ENCODE data around the gene AGAP1. TPM values are rescaled to one million over a fixed set of nuclear protein-coding genes. Genes with fewer than 3 reads are reported as not detected.

The AGAP1 gene
- total RNA-seq, 2 experiments from 2014 or later: 2.4 to 4.5 TPM

DNA sequence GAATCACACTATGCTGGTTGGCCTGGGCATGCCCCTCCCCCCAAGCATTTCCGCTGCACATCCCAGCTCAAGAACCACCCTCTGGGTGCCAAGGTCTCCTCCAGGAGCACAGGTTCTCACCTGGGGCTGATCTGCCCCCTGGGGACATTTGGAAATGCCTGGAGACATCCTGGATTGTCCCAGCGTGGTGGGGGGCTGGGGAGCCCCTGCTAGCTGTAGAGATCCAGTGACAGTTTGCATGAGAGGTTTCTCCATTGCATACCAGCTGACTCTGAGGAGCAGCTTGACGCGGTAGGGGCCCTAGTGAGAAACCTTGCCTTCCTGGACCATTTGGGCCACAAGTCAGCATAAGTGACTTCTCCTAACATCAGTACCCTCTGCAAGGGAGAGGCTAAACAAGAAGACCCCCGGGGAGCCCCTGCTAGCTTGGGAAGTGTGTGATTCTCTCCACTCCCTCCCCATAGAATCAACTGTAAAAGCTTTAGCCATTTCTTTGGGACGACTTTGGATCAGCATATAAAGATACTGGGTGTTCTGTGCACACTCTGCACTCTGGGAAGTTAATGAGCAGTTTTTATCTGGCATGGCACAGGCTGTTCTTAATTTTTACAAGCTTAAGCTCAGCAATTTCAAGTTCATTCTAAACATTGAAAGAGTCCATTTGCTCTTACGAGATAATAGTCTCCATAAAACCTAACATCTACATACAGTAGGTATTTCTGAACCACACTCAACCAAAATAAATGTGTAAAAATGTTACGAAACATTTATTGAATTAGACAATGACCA, 580.2 kb downstream of the AGAP1 start:
- Mint-ChIP-seq H3K27ac (no peak overlapping the region), H3K4me1 (peaks cover 2% of the 10 kb centered on the region), H3K4me3 (no peak overlapping the region), H3K27me3 (no peaks in the 10 kb centered on the region), H3K9me3 (no peaks in the 10 kb centered on the region), H3K36me3 (no peaks in the 10 kb centered on the region)
- DNase-seq: no peak
- ATAC-seq (ENCODE audit: low read depth): no peak
- POLR2A ChIA-PET: no interaction called here

DNA sequence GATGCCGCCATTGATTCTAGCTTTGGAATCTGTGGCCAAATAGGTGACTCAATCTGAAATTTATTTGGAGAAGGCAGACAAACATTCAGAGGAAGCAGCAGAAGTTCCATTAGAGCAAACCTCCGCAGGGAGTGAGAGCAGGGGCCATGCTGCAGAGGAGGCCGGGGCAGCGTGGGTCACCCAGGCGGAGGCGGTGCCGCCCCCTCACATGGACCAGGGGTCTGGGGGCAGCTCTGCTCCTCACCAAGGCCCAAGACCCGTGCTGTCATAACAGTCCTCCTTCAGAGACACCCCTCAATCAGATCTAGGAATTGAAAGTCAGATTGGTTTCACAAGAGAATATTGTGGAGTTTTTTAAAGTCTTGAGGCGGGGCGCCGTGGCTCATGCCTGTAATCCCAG, 582.0 kb downstream of the AGAP1 start:
- no peak overlapping the region for H3K27ac Mint-ChIP-seq
- H3K27me3 Mint-ChIP-seq: no peaks in the 10 kb centered on the region
- no peaks in the 10 kb centered on the region for H3K4me1 Mint-ChIP-seq
- ATAC-seq (ENCODE audit: low read depth): no peak
- H3K9me3 Mint-ChIP-seq: no peaks in the 10 kb centered on the region
- no peaks in the 10 kb centered on the region for H3K36me3 Mint-ChIP-seq
- no peak overlapping the region for H3K4me3 Mint-ChIP-seq
- POLR2A ChIA-PET: no interaction called here
- DNase-seq: no peak

- no peak overlapping the region for H3K27ac Mint-ChIP-seq
- POLR2A ChIA-PET: no interaction called here
- H3K9me3 Mint-ChIP-seq: no peaks in the 10 kb centered on the region
- H3K27me3 Mint-ChIP-seq: no peaks in the 10 kb centered on the region
- no peaks in the 10 kb centered on the region for H3K4me1 Mint-ChIP-seq
- DNase-seq (no peak), ATAC-seq (ENCODE audit: low read depth) (no peak)
- no peak overlapping the region for H3K4me3 Mint-ChIP-seq
- no peaks in the 10 kb centered on the region for H3K36me3 Mint-ChIP-seq
Observed at GRCh38 chr2:236078297-236079255, 584.7 kb downstream of the AGAP1 start.

DNA sequence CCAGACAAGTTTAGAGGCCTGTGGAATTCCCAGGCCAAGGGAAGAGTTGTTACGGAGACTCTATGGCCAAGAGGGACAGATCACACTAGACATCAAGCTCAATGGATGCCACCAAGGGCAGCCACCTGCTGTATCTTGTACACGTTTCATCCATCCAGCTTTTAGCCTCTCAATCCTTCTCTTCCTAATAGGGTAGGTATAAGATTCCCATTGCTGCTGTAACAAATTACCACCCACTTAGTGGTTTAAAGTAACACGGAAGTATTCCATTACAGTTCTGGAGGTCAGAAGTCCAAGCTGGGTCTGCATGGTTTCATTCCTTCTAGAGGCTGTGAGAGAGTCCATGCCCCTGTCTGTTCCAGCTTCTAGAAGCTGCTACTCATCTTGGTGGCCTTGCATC, 586.6 kb downstream of the AGAP1 start:
- no peaks in the 10 kb centered on the region for H3K9me3 Mint-ChIP-seq
- DNase-seq (no peak), ATAC-seq (ENCODE audit: low read depth) (no peak)
- H3K4me1 Mint-ChIP-seq: no peaks in the 10 kb centered on the region
- POLR2A ChIA-PET: no interaction called here
- H3K36me3 Mint-ChIP-seq: no peaks in the 10 kb centered on the region
- H3K4me3 Mint-ChIP-seq: no peak overlapping the region
- H3K27me3 Mint-ChIP-seq: no peaks in the 10 kb centered on the region
- H3K27ac Mint-ChIP-seq: no peak overlapping the region

DNA sequence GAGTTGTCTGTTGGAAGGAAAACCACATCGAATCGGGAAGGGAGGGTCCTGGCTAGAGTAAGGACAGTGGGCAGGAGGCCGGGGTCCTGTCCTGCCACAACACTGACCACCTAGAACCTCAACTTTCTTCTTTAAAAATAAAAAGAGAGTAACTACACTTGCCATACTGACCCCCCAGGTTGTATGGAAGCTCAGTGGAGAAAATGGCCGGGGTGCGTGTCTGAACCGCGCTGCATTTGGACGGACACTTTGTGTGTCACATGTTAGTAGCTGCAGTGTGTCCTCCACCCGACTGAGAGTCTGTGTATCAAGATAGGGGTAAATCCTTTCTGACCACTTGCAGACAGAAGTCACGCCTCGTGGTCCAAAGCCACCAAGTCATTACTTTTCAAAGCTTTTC, 587.3 kb downstream of the AGAP1 start:
- Mint-ChIP-seq H3K4me3 (no peak overlapping the region), H3K9me3 (no peaks in the 10 kb centered on the region), H3K27ac (no peak overlapping the region), H3K27me3 (no peaks in the 10 kb centered on the region), H3K4me1 (no peaks in the 10 kb centered on the region), H3K36me3 (no peaks in the 10 kb centered on the region)
- no peak for DNase-seq
- no peak for ATAC-seq (ENCODE audit: low read depth)
- POLR2A ChIA-PET: no interaction called here

GRCh38 chr2:236082061-236082460, 588.2 kb downstream of the AGAP1 start:
- no peak for DNase-seq
- H3K9me3 Mint-ChIP-seq: no peaks in the 10 kb centered on the region
- H3K36me3 Mint-ChIP-seq: no peaks in the 10 kb centered on the region
- ATAC-seq (ENCODE audit: low read depth): no peak
- POLR2A ChIA-PET: no interaction called here
- H3K27me3 Mint-ChIP-seq: no peaks in the 10 kb centered on the region
- no peak overlapping the region for H3K4me3 Mint-ChIP-seq
- no peaks in the 10 kb centered on the region for H3K4me1 Mint-ChIP-seq
- H3K27ac Mint-ChIP-seq: no peak overlapping the region

GRCh38 chr2:236083934-236084333, 590.1 kb downstream of the AGAP1 start:
- Mint-ChIP-seq H3K4me1 (no peaks in the 10 kb centered on the region), H3K27me3 (no peaks in the 10 kb centered on the region), H3K4me3 (no peak overlapping the region), H3K9me3 (no peaks in the 10 kb centered on the region), H3K36me3 (no peaks in the 10 kb centered on the region), H3K27ac (no peak overlapping the region)
- DNase-seq: no peak
- no peak for ATAC-seq (ENCODE audit: low read depth)
- POLR2A ChIA-PET: no interaction called here

DNA sequence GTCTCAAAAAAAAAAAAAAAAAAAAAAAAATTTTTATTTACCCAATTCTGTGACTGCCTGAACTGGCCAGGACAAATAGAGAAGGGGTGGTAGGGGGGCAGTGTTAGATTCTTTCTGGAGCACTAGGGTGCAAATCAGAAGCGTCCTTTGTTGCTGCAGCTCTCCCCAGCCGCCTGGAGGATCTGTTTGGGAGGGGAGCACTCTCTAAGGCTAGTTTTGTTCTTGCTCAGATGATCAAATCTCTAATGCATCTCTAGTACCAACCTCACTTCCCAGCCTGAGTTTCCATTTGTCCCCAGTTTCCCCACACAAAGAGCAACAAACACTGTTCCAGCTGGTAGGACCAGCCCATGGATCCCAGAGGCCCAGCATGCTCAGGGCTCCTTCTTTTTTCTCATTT, 591.4 kb downstream of the AGAP1 start:
- Mint-ChIP-seq H3K36me3 (no peaks in the 10 kb centered on the region), H3K27ac (no peak overlapping the region), H3K9me3 (no peaks in the 10 kb centered on the region), H3K4me1 (no peaks in the 10 kb centered on the region), H3K27me3 (no peaks in the 10 kb centered on the region), H3K4me3 (no peak overlapping the region)
- no peak for ATAC-seq (ENCODE audit: low read depth)
- POLR2A ChIA-PET: no interaction called here
- no peak for DNase-seq

- no peak overlapping the region for H3K27ac Mint-ChIP-seq
- POLR2A ChIA-PET: no interaction called here
Observed at GRCh38 chr2:236085647-236086046, 591.8 kb downstream of the AGAP1 start.

GRCh38 chr2:236086403-236086970, 592.6 kb downstream of the AGAP1 start:
- H3K36me3 Mint-ChIP-seq: no peaks in the 10 kb centered on the region
- POLR2A ChIA-PET: no interaction called here
- H3K4me1 Mint-ChIP-seq: no peaks in the 10 kb centered on the region
- ATAC-seq (ENCODE audit: low read depth) (no peak), DNase-seq (no peak)
- H3K27me3 Mint-ChIP-seq: no peaks in the 10 kb centered on the region
- H3K9me3 Mint-ChIP-seq: no peaks in the 10 kb centered on the region
- no peak overlapping the region for H3K27ac Mint-ChIP-seq
- no peak overlapping the region for H3K4me3 Mint-ChIP-seq

More at GRCh38 chr2:236085647-236086046, 591.8 kb downstream of the AGAP1 start:
- Mint-ChIP-seq H3K4me3 (no peak overlapping the region), H3K36me3 (no peaks in the 10 kb centered on the region), H3K27me3 (no peaks in the 10 kb centered on the region), H3K9me3 (no peaks in the 10 kb centered on the region), H3K4me1 (no peaks in the 10 kb centered on the region)
- ATAC-seq (ENCODE audit: low read depth) (no peak), DNase-seq (no peak)

GRCh38 chr2:236086971-236087465, 593.2 kb downstream of the AGAP1 start:
- Mint-ChIP-seq H3K27ac (no peak overlapping the region), H3K4me1 (no peaks in the 10 kb centered on the region), H3K36me3 (no peaks in the 10 kb centered on the region), H3K27me3 (no peaks in the 10 kb centered on the region), H3K9me3 (no peaks in the 10 kb centered on the region), H3K4me3 (no peak overlapping the region)
- ATAC-seq (ENCODE audit: low read depth): no peak
- POLR2A ChIA-PET: no interaction called here
- no peak for DNase-seq

GRCh38 chr2:236088368-236089057, 594.7 kb downstream of the AGAP1 start:
- Mint-ChIP-seq H3K9me3 (no peaks in the 10 kb centered on the region), H3K4me1 (no peaks in the 10 kb centered on the region), H3K36me3 (no peaks in the 10 kb centered on the region), H3K27ac (no peak overlapping the region), H3K27me3 (peaks cover 6% of the 10 kb centered on the region), H3K4me3 (no peak overlapping the region)
- no peak for ATAC-seq (ENCODE audit: low read depth)
- no peak for DNase-seq
- POLR2A ChIA-PET: no interaction called here

GRCh38 chr2:236089271-236090026, 595.6 kb downstream of the AGAP1 start:
- H3K4me3 Mint-ChIP-seq: no peak overlapping the region
- ATAC-seq (ENCODE audit: low read depth): no peak
- no peaks in the 10 kb centered on the region for H3K9me3 Mint-ChIP-seq
- DNase-seq: no peak
- H3K36me3 Mint-ChIP-seq: no peaks in the 10 kb centered on the region
- no peak overlapping the region for H3K27ac Mint-ChIP-seq
- no peaks in the 10 kb centered on the region for H3K4me1 Mint-ChIP-seq
- POLR2A ChIA-PET: no interaction called here
- peaks cover 8% of the 10 kb centered on the region for H3K27me3 Mint-ChIP-seq
